K562 treated with DMSO at 1 percent for 48 hours (cell line): ENCODE data around the gene C21orf58. TPM values are rescaled to one million over a fixed set of nuclear protein-coding genes. Genes with fewer than 3 reads are reported as not detected.

Source experiments
- total RNA-seq: library from RNA; unstranded; fragments of 300-600 nt; gene quantifications from 2 replicates; pipeline ENCODE4 v1.2.3, GENCODE V29; 2022; ENCODE audit warnings: low replicate concordance; ENCODE audit errors: extremely low read depth

C21orf58 gene
- total RNA-seq = not detected in 2 replicates

DNA sequence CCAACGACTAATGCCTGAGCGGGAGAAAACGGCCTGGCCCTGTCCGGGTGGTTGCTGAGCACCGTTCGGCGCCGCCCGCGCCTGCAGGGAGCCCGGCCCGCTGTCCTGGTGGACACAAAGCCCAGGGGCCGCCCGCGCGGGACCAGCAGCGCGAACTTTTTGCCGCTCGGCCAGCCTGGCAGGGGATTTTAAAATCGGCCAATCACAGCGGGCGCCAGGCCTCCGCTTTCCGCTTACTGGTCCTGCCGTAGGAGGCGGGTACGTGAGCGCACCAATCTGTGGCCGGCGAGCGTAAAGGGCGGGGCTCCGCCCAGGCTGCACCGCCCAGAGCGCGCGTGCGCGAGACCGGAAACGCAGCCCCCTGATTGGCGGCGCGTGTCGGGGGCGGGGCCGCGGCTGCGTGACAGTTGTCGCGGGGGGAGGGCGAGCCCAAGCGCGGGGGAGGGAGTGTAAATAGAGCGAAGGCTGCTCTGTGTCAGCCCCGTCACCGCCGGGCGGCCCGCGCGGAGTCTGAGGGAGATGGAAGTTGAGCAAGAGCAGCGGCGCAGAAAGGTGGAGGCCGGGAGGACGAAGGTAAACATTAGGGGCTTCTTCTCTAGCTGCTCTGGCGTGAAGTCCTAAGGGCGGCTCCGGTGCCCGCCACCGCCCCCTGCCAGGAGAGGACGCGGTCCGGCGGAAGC is at the start of gene C21orf58, which contains the start of gene PCNT:
C21orf58 (minus strand) TSS at position 161 of the 680 bp plus-strand sequence. CDS start 1,132 bp downstream, outside the sequence.
PCNT (plus strand) TSS at position 447 of the 680 bp plus-strand sequence; CDS start at position 520, 73 bp downstream.

DNA sequence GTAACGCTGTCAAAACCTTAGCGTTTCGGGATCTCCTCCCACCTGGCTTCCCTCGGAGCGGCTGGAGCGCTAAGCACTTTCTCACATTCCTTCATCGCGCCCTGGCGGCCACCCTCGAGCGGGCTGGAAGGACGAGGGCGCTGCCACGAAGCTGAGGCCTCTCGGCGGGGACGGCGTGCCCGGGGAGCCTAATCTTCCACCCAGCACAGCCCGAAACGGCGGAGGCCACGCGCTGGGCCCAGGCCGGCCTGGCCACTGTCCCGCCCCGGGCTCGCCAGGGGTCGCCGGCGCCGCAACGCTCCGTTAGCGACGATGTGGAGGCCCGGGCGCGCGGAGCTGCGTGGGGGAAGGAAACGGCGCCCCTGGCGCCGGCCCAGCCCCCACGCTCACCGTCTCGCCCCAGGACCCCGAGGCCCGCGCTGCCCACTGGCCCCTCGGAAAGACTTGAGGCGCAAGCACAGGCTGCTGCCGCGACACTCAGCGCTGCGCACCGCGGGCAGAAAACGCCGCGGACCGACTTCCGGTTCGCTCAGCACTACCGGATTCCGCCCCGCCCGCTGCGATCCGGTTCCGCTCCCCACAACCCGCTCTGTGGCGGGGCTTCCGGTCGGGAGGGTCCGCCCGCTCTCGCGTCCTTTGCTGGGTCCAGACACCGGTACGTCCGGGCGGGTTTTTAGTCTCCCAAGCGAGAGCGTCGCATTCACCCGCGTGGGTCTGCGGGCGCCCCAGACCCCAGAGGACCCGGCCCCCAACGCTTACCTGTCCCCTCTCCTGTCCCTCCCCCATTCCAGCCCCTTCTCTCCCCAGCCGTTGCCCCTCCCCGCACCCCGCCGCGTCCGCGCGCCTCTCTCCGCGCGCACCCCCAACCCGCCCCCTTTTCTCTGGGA is 37.7 kb downstream of the C21orf58 start, which contains the start of gene YBEY:
YBEY (plus strand) TSS at position 582 of the 887 bp plus-strand sequence. CDS start 572 bp downstream, outside the sequence.

GRCh38 chr21:46285206-46285661 is 38.4 kb downstream of the C21orf58 start, which contains the start of gene MCM3AP:
Gene MCM3AP (minus strand): TSS chr21:46285611. CDS start chr21:46285286, 325 bp downstream.

Other genes starting within 250 kb of the C21orf58 start
- not detected in 2 replicates for gene COL6A2, start 225.8 kb downstream of the C21orf58 start, total RNA-seq
- gene FTCD, start 168.3 kb downstream of the C21orf58 start, total RNA-seq = not detected in 2 replicates
- gene SPATC1L, start 139.4 kb downstream of the C21orf58 start, total RNA-seq = not detected in 2 replicates
- gene LSS, start 95.1 kb downstream of the C21orf58 start, total RNA-seq = not detected in 2 replicates
- gene MCM3AP, start 38.3 kb downstream of the C21orf58 start, total RNA-seq = not detected in 2 replicates
- gene YBEY, start 37.5 kb downstream of the C21orf58 start, total RNA-seq = not detected in 2 replicates
- gene PCNT, start 286 bp upstream of the C21orf58 start, total RNA-seq = not detected in 2 replicates
- gene DIP2A, start 135.0 kb upstream of the C21orf58 start, total RNA-seq = not detected in 2 replicates